ENCODE measurements around the gene BPIFB1. TPM values are rescaled to one million over a fixed set of nuclear protein-coding genes. Genes with fewer than 3 reads are reported as not detected.

BPIFB1 gene
- total and polyA plus RNA-seq, 9 of the 15 experiments (the other 6 are each of a cell fraction or from before 2014, with no cell fraction given): not detected

DNA sequence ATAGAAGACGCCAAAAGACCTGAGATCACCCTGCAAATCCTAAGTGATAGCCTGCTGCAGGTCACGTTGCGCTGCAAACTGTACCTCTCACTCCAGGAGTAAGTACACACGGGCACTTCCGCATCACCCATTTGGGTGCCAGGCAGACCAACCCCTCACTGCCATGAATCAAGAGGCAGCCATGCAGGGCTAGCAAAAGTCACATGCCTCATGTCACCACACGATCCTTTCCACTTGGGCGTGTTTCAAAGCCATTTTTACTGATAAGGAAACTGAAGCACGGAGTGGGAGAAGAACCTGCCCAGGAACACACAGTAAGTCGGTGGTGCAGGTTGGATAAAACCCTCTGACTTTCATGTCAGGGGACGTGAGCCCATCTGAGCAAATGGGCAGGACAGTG is 37.0 kb downstream of the BPIFB1 start:
- H3K27ac ChIP-seq (ENCODE audit: extremely low read depth, low read depth, low read length): no peak overlapping the region
- peak; percentile 11 for FAIRE-seq
- peaks cover 49 to 92% of the 10 kb centered on the region in 2 experiments for H3K27me3 ChIP-seq (ENCODE audit: control insufficient read depth in 2 of 2, insufficient read depth in 2 of 2, low read length in 2 of 2)
- no TSS peak for BruUV-seq (replicated peaks)
- H3K9me1 ChIP-seq (ENCODE audit: control insufficient read depth, insufficient read depth, low read length): no peaks in the 10 kb centered on the region
- in situ Hi-C loops (cut with MboI) (no loop called here), intact Hi-C loops (cut with micrococcal nuclease) (no loop called here)
- WGBS (ENCODE audit: insufficient coverage, low coverage, missing lambda C conversion rate): 2% methylated on average over 10 of the region's 10 CpGs
- no peaks in the 10 kb centered on the region for H3K36me3 ChIP-seq (ENCODE audit: control insufficient read depth, insufficient read depth, low read length)
- H3K4me3 ChIP-seq: no peak overlapping the region
- no peak for ATAC-seq
- H3K4me2 ChIP-seq (ENCODE audit: insufficient read depth, low read length): no peak overlapping the region
- no peak overlapping the region for H3K9ac ChIP-seq (ENCODE audit: insufficient read depth in 1 of 2, low read depth in 2 of 2, low read length in 2 of 2)
- H3K4me1 ChIP-seq (replicated peaks in 1 of 2; ENCODE audit: control insufficient read depth in 2 of 2, insufficient read depth in 2 of 2, low read length in 2 of 2): no peaks in the 10 kb centered on the region
- no peaks in the 10 kb centered on the region for H3K79me2 ChIP-seq (ENCODE audit: control insufficient read depth, insufficient read depth, low read length)
- H4K20me1 ChIP-seq (replicated peaks; ENCODE audit: control insufficient read depth, insufficient read depth, low read length): peaks cover 8% of the 10 kb centered on the region; the same call in 1 of the 2 replicates
- TF ChIP-seq ZNF717 (CRISPR knock-in tag; IDR thresholded peaks at IDR 0.05): no peak
- TF ChIP-seq, protein P1, sequence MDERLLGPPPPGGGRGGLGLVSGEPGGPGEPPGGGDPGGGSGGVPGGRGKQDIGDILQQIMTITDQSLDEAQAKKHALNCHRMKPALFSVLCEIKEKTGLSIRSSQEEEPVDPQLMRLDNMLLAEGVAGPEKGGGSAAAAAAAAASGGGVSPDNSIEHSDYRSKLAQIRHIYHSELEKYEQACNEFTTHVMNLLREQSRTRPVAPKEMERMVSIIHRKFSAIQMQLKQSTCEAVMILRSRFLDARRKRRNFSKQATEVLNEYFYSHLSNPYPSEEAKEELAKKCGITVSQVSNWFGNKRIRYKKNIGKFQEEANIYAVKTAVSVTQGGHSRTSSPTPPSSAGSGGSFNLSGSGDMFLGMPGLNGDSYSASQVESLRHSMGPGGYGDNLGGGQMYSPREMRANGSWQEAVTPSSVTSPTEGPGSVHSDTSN (CRISPR knock-in tag; IDR thresholded peaks at IDR 0.05; ENCODE audit: low read depth): no peak
- TF ChIP-seq, protein P1 (tag; conservative IDR thresholded peaks at IDR 0.05; ENCODE audit: low read depth): no peak
- no peak for TF ChIP-seq KLF6 (CRISPR knock-in tag; IDR thresholded peaks at IDR 0.05; ENCODE audit: borderline replicate concordance)
- no peak for TF ChIP-seq FOXK1 (CRISPR knock-in tag; IDR thresholded peaks at IDR 0.05; ENCODE audit: borderline replicate concordance)
- TF ChIP-seq ZNF695 (CRISPR knock-in tag; IDR thresholded peaks at IDR 0.05): no peak
- TF ChIP-seq DPF2 (IDR thresholded peaks at IDR 0.05): no peak
- no peak for TF ChIP-seq POLR2AphosphoS2 (IDR thresholded peaks at IDR 0.05; ENCODE audit: low read length)
- TF ChIP-seq, protein P2, sequence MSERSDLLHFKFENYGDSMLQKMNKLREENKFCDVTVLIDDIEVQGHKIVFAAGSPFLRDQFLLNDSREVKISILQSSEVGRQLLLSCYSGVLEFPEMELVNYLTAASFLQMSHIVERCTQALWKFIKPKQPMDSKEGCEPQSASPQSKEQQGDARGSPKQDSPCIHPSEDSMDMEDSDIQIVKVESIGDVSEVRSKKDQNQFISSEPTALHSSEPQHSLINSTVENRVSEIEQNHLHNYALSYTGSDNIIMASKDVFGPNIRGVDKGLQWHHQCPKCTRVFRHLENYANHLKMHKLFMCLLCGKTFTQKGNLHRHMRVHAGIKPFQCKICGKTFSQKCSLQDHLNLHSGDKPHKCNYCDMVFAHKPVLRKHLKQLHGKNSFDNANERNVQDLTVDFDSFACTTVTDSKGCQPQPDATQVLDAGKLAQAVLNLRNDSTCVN (CRISPR knock-in tag; IDR thresholded peaks at IDR 0.05): no peak
- TF ChIP-seq ZNF436 (CRISPR knock-in tag; IDR thresholded peaks at IDR 0.05): no peak
- TF ChIP-seq DMBX1 (CRISPR knock-in tag; IDR thresholded peaks at IDR 0.05; ENCODE audit: borderline replicate concordance): no peak
- TF ChIP-seq NFYB (IDR thresholded peaks at IDR 0.05; ENCODE audit: extremely low read depth, insufficient read length): no peak
- no peak for TF ChIP-seq GABPA (tag; conservative IDR thresholded peaks at IDR 0.05; ENCODE audit: low read depth)
- no peak for TF ChIP-seq ZSCAN32 (CRISPR knock-in tag; IDR thresholded peaks at IDR 0.05)
- TF ChIP-seq ZKSCAN1 (IDR thresholded peaks at IDR 0.05; ENCODE audit: low read depth, low read length): no peak
- TF ChIP-seq ZNF134 (CRISPR knock-in tag; conservative IDR thresholded peaks at IDR 0.05): no peak
- no peak for TF ChIP-seq SNIP1 (IDR thresholded peaks at IDR 0.05; ENCODE audit: low read depth)
- TF ChIP-seq FOXJ2 (tag; IDR thresholded peaks at IDR 0.05): no peak
- TF ChIP-seq XRCC4 (IDR thresholded peaks at IDR 0.05; ENCODE audit: extremely low read depth, insufficient read depth, insufficient read length): no peak
- no peak for TF ChIP-seq DNMT1 (IDR thresholded peaks at IDR 0.05)
- TF ChIP-seq, protein P3, sequence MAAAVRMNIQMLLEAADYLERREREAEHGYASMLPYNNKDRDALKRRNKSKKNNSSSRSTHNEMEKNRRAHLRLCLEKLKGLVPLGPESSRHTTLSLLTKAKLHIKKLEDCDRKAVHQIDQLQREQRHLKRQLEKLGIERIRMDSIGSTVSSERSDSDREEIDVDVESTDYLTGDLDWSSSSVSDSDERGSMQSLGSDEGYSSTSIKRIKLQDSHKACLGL (CRISPR knock-in tag; IDR thresholded peaks at IDR 0.05; ENCODE audit: borderline replicate concordance, poor library complexity, severe bottlenecking): no peak
- no peak for DNase-seq (ENCODE audit: extremely low read depth in 1 of 4, low spot score in 3 of 4)
- POLR2A ChIA-PET: interaction anchor here (0.6 kb wide), 1 partner anchor 24 kb away, joined by 3 read pairs; no protein-coding TSS in a partner anchor
- H3K9me3 ChIP-seq (replicated peaks; ENCODE audit: control insufficient read depth, insufficient read depth, low read depth, low read length): no peaks in the 10 kb centered on the region
- H2AFZ ChIP-seq (ENCODE audit: low read depth, low read length): no peak overlapping the region
- CTCF ChIA-PET (ENCODE audit: low intra/inter-chr PET ratio): no interaction called here

Measured in K562 (cell line).